Hepatocyte (in vitro differentiated cells): ENCODE results near the gene MRNIP. TPM values are rescaled to one million over a fixed set of nuclear protein-coding genes. Genes with fewer than 3 reads are reported as not detected.
A peak's percentile ranks its signal among the peaks of the same experiment; 100 is the strongest.

Experiments used
- DNase-seq: peaks from one replicate; pipeline ENCODE4 v3.0.0-alpha.2; 2016; ENCODE audit warnings: low spot score
- H2AFZ ChIP-seq: fragments of 200-600 bp; sonication (generic); 2 replicates; pipeline ENCODE4 v1.6.0; 2016; ENCODE audit warnings: antibody characterized with exemption, mild to moderate bottlenecking
- H3K27ac ChIP-seq: fragments of 200-600 bp; sonication (generic); 2 replicates; pipeline ENCODE4 v1.5.1; 2016; ENCODE audit warnings: mild to moderate bottlenecking
- H3K27me3 ChIP-seq: fragments of 200-600 bp; sonication (generic); 2 replicates; pipeline ENCODE4 v1.6.1; 2016
- H3K36me3 ChIP-seq: fragments of 200-600 bp; sonication (generic); replicated peaks from 2 replicates; pipeline ENCODE4 v1.5.1; 2016; ENCODE audit warnings: low read depth; ENCODE audit not compliant: insufficient read depth
- H3K4me1 ChIP-seq: fragments of 200-600 bp; sonication (generic); 2 replicates; pipeline ENCODE4 v1.5.1; 2016; ENCODE audit warnings: mild to moderate bottlenecking, moderate library complexity; ENCODE audit not compliant: insufficient read depth
- H3K4me2 ChIP-seq: fragments of 200-600 bp; sonication (generic); 2 replicates; pipeline ENCODE4 v1.6.0; 2016
- H3K4me3 ChIP-seq: fragments of 200-600 bp; sonication (generic); 2 replicates; pipeline ENCODE4 v1.5.1; 2016; ENCODE audit warnings: mild to moderate bottlenecking
- H3K79me2 ChIP-seq: fragments of 200-600 bp; sonication (generic); 2 replicates; pipeline ENCODE4 v1.6.0; 2017; ENCODE audit warnings: mild to moderate bottlenecking
- H3K9me2 ChIP-seq: fragments of 200-600 bp; sonication (generic); replicated peaks from 2 replicates; pipeline ENCODE4 v1.6.0; 2017; ENCODE audit warnings: mild to moderate bottlenecking; ENCODE audit not compliant: insufficient read depth
- H3K9me3 ChIP-seq: fragments of 200-600 bp; sonication (generic); 2 replicates; pipeline ENCODE4 v1.5.1; 2016; ENCODE audit warnings: low read depth, mild to moderate bottlenecking
- H4K20me1 ChIP-seq: fragments of 200-600 bp; sonication (generic); 2 replicates; pipeline ENCODE4 v1.6.0; 2016; ENCODE audit warnings: mild to moderate bottlenecking; ENCODE audit not compliant: insufficient read depth, poor library complexity, severe bottlenecking
- CTCF ChIP-seq: fragments of 200-600 bp; sonication (generic); IDR thresholded peaks from 2 replicates; pipeline ENCODE4 v1.5.1; 2016; ENCODE audit warnings: antibody characterized with exemption, mild to moderate bottlenecking; ENCODE audit not compliant: poor library complexity
- EZH2 ChIP-seq: fragments of 200-600 bp; sonication (generic); IDR thresholded peaks from 2 replicates; pipeline ENCODE4 v1.6.1; 2016; ENCODE audit warnings: antibody characterized with exemption, mild to moderate bottlenecking, borderline replicate concordance
- EZH2phosphoT487 ChIP-seq: fragments of 200-600 bp; sonication (generic); IDR thresholded peaks from one replicate; pipeline ENCODE4 v1.6.1; 2018; ENCODE audit warnings: antibody characterized with exemption, mild to moderate bottlenecking, low read depth, moderate library complexity; ENCODE audit not compliant: unreplicated experiment, severe bottlenecking
- WGBS: methylation state at CpG from one replicate; pipeline ENCODE4 v1.1.6; 2016; ENCODE audit warnings: low lambda C conversion rate; ENCODE audit errors: missing lambda C conversion rate; 5-methylcytosine and 5-hydroxymethylcytosine counted together
- polyA plus RNA-seq: library from polyadenylated mRNA; unstranded; fragments of >200 nt; fragmentation: Nextera tagmentation; extraction: Ambion mirVana; gene quantifications from 2 replicates; pipeline ENCODE4 v1.2.1, GENCODE V29; 2016
- total RNA-seq: library from RNA; depleted of rRNA; stranded (reverse); fragments of >200 nt; gene quantifications from 2 replicates; pipeline ENCODE4 v1.2.3, GENCODE V29; 2014

MRNIP gene
- total and polyA plus RNA-seq, 2 experiments from 2014 or later = 21.2 to 28.5 TPM

GRCh38 chr5:179822059-179822432, 36.6 kb downstream of the MRNIP start:
- TF ChIP-seq CTCF (no peak), EZH2phosphoT487 (no peak), EZH2 (no peak)
- 61% methylated on average over 3 of the region's 3 CpGs for WGBS
- Histone ChIP-seq H3K27ac (peak overlapping the region; percentile 99), H2AFZ (no peak overlapping the region), H3K9me3 (no peaks in the 10 kb centered on the region), H3K4me1 (peaks cover 59% of the 10 kb centered on the region), H3K36me3 (no peaks in the 10 kb centered on the region), H3K79me2 (peaks cover 51% of the 10 kb centered on the region), H4K20me1 (peaks cover 57% of the 10 kb centered on the region), H3K27me3 (no peaks in the 10 kb centered on the region), H3K4me2 (peak overlapping the region; percentile 95), H3K9me2 (no peaks in the 10 kb centered on the region), H3K4me3 (peak overlapping the region; percentile 79)
- no peak for DNase-seq

- Histone ChIP-seq H3K36me3 (no peaks in the 10 kb centered on the region), H3K27ac (peak overlapping the region; percentile 99), H3K4me3 (peak overlapping the region; percentile 79), H3K4me1 (peaks cover 60% of the 10 kb centered on the region), H3K4me2 (peak overlapping the region; percentile 95), H2AFZ (no peak overlapping the region), H4K20me1 (peaks cover 52% of the 10 kb centered on the region), H3K27me3 (no peaks in the 10 kb centered on the region), H3K9me3 (no peaks in the 10 kb centered on the region), H3K9me2 (no peaks in the 10 kb centered on the region), H3K79me2 (peaks cover 48% of the 10 kb centered on the region)
- TF ChIP-seq CTCF (no peak), EZH2 (no peak), EZH2phosphoT487 (no peak)
- WGBS = under 1% methylated on average over 46 of the region's 54 CpGs
- DNase-seq = peak; percentile 94
Observed at GRCh38 chr5:179821298-179822058, 37.1 kb downstream of the MRNIP start.

GRCh38 chr5:179820483-179821297, 37.9 kb downstream of the MRNIP start, which contains the start of gene SQSTM1:
Gene SQSTM1, plus strand, starts transcription at chr5:179820905. Its CDS starts 32 bp downstream, at chr5:179820937.
- H2AFZ ChIP-seq = peak within 1 kb of the TSS; percentile 63
- H3K36me3 ChIP-seq = no peaks in the 10 kb centered on the region
- H3K27ac ChIP-seq = peak within 1 kb of the TSS; percentile 99
- H3K9me2 ChIP-seq = no peaks in the 10 kb centered on the region
- H3K79me2 ChIP-seq = peaks cover 48% of the 10 kb centered on the region
- H3K4me3 ChIP-seq = peak within 1 kb of the TSS; percentile 79
- peak within 1 kb of the TSS; percentile 95 for H3K4me2 ChIP-seq
- no peaks in the 10 kb centered on the region for H3K9me3 ChIP-seq
- TF ChIP-seq EZH2phosphoT487 (no peak), EZH2 (no peak), CTCF (no peak)
- peaks cover 60% of the 10 kb centered on the region for H3K4me1 ChIP-seq
- H3K27me3 ChIP-seq = no peaks in the 10 kb centered on the region
- 1% methylated on average over 64 of the region's 81 CpGs for WGBS
- DNase-seq = peak; percentile 95
- peaks cover 45% of the 10 kb centered on the region for H4K20me1 ChIP-seq
